GM23338 (cell line): ENCODE data around the gene CFAP65. TPM values are rescaled to one million over a fixed set of nuclear protein-coding genes. Genes with fewer than 3 reads are reported as not detected.

Experiments used
- ATAC-seq: fragments of 200-7000 bp; cut with Tn5 transposase; 3 replicates; pipeline ENCODE4 v1.9.1; 2020
- DNase-seq: peaks from one replicate; pipeline ENCODE4 v3.0.0-alpha.2; 2015; ENCODE audit warnings: low spot score
- H2AFZ ChIP-seq: fragments of 200-600 bp; sonication (generic); 2 replicates; pipeline ENCODE4 v1.8.0; 2016; ENCODE audit warnings: antibody characterized with exemption, mild to moderate bottlenecking, moderate library complexity
- H3F3A ChIP-seq: fragments of 200-600 bp; sonication (generic); replicated peaks from 2 replicates; pipeline ENCODE4 v1.8.0; 2017; ENCODE audit warnings: antibody characterized with exemption, mixed run types, low read depth
- H3K27ac ChIP-seq: fragments of 200-600 bp; sonication (generic); 2 replicates; pipeline ENCODE4 v1.6.1; 2016; ENCODE audit warnings: low read depth
- H3K27me3 ChIP-seq: fragments of 200-600 bp; sonication (generic); 2 replicates; pipeline ENCODE4 v1.8.0; 2016; ENCODE audit warnings: mild to moderate bottlenecking, mixed run types, moderate library complexity; ENCODE audit not compliant: insufficient read depth
- H3K36me3 ChIP-seq: fragments of 200-600 bp; sonication (generic); 2 replicates; pipeline ENCODE4 v1.8.0; 2016; ENCODE audit warnings: mild to moderate bottlenecking; ENCODE audit not compliant: insufficient read depth
- H3K4me1 ChIP-seq: fragments of 200-600 bp; sonication (generic); 2 replicates; pipeline ENCODE4 v1.8.0; 2016; ENCODE audit warnings: mild to moderate bottlenecking, moderate library complexity; ENCODE audit not compliant: insufficient read depth
- H3K4me2 ChIP-seq: fragments of 200-600 bp; sonication (generic); 2 replicates; pipeline ENCODE4 v1.7.1; 2017; ENCODE audit warnings: mixed run types
- H3K4me3 ChIP-seq: fragments of 200-600 bp; sonication (generic); 2 replicates; pipeline ENCODE4 v1.6.1; 2016; ENCODE audit warnings: mixed run types
- H3K79me2 ChIP-seq: fragments of 200-600 bp; sonication (generic); replicated peaks from 2 replicates; pipeline ENCODE4 v1.8.0; 2017; ENCODE audit warnings: mild to moderate bottlenecking; ENCODE audit not compliant: insufficient read depth
- H3K9me2 ChIP-seq: fragments of 200-600 bp; sonication (generic); 2 replicates; pipeline ENCODE4 v1.8.0; 2017; ENCODE audit not compliant: insufficient read depth
- H4K20me1 ChIP-seq: fragments of 200-600 bp; sonication (generic); replicated peaks from 2 replicates; pipeline ENCODE4 v1.8.0; 2017; ENCODE audit warnings: mild to moderate bottlenecking; ENCODE audit not compliant: insufficient read depth
- H3K27ac Mint-ChIP-seq: 2 replicates; pipeline ENCODE4 v1.8.0; 2020; ENCODE audit warnings: inconsistent platforms, mild to moderate bottlenecking, moderate library complexity, mixed read lengths
- H3K27me3 Mint-ChIP-seq: 3 replicates; pipeline ENCODE4 v1.8.0; 2022; ENCODE audit warnings: low read depth, mild to moderate bottlenecking, moderate library complexity, mixed read lengths, inconsistent platforms; ENCODE audit not compliant: insufficient read depth, poor library complexity
- H3K36me3 Mint-ChIP-seq: 3 replicates; pipeline ENCODE4 v1.8.0; 2021; ENCODE audit warnings: low read depth, mild to moderate bottlenecking, inconsistent platforms, moderate library complexity, mixed read lengths
- H3K4me1 Mint-ChIP-seq: 3 replicates; pipeline ENCODE4 v1.8.0; 2020; ENCODE audit warnings: mild to moderate bottlenecking, inconsistent platforms, mixed read lengths
- H3K4me3 Mint-ChIP-seq: 3 replicates; pipeline ENCODE4 v1.8.0; 2021; ENCODE audit warnings: moderate library complexity, mild to moderate bottlenecking, inconsistent platforms, mixed read lengths
- H3K9me3 Mint-ChIP-seq: 3 replicates; pipeline ENCODE4 v1.8.0; 2020; ENCODE audit warnings: moderate library complexity, mild to moderate bottlenecking, inconsistent platforms, mixed read lengths
- CREB1 ChIP-seq: fragments of 250-450 bp; sonication (Bioruptor Pico); IDR thresholded peaks from 2 replicates; pipeline ENCODE4 v1.5.0; 2020; ENCODE audit warnings: low read depth, mild to moderate bottlenecking, moderate library complexity
- ETS1 ChIP-seq: IDR thresholded peaks from 2 replicates; pipeline ENCODE4 v1.6.1; 2016; ENCODE audit warnings: antibody characterized with exemption
- EZH2 ChIP-seq: fragments of 200-600 bp; sonication (generic); IDR thresholded peaks from one replicate; pipeline ENCODE4 v1.8.0; 2017; ENCODE audit warnings: antibody characterized with exemption, mild to moderate bottlenecking, low read depth; ENCODE audit not compliant: unreplicated experiment
- JUNB ChIP-seq: IDR thresholded peaks from one replicate; pipeline ENCODE4 v1.6.1; 2016; ENCODE audit warnings: antibody characterized with exemption; ENCODE audit not compliant: unreplicated experiment
- NANOG ChIP-seq: IDR thresholded peaks from 2 replicates; pipeline ENCODE4 v1.6.1; 2016; ENCODE audit warnings: antibody characterized with exemption, borderline replicate concordance
- POLR2AphosphoS5 ChIP-seq: IDR thresholded peaks from 2 replicates; pipeline ENCODE4 v1.6.1; 2016; ENCODE audit warnings: antibody characterized with exemption, low read depth
- REST ChIP-seq: IDR thresholded peaks from one replicate; pipeline ENCODE4 v1.6.1; 2018; ENCODE audit warnings: antibody characterized with exemption; ENCODE audit not compliant: unreplicated experiment
- STAT1 ChIP-seq: IDR thresholded peaks from one replicate; pipeline ENCODE4 v1.6.1; 2016; ENCODE audit warnings: antibody characterized with exemption; ENCODE audit not compliant: unreplicated experiment
- ZNF114 ChIP-seq: fragments of 250-450 bp; sonication (Bioruptor Pico); IDR thresholded peaks from 2 replicates; pipeline ENCODE4 v1.5.0; 2020; ENCODE audit warnings: mild to moderate bottlenecking, moderate library complexity
- ZNF331 ChIP-seq: fragments of 250-450 bp; sonication (Bioruptor Pico); IDR thresholded peaks from 2 replicates; pipeline ENCODE4 v1.5.0; 2020; ENCODE audit warnings: low read depth, mild to moderate bottlenecking, moderate library complexity
- polyA plus RNA-seq: library from polyadenylated mRNA; unstranded; fragments of >200 nt; fragmentation: Nextera tagmentation; extraction: Ambion mirVana; gene quantifications from 2 replicates; pipeline ENCODE4 v1.2.1, GENCODE V29; 2016
- total RNA-seq: library from RNA; depleted of rRNA; stranded (reverse); fragments of >200 nt; shearing (Covaris generic); gene quantifications from 2 replicates; pipeline ENCODE4 v1.2.3, GENCODE V29; 2014

CFAP65 gene
- total and polyA plus RNA-seq, 2 experiments from 2014 or later, result 0.38 to 0.74 TPM

- H3K27me3 Mint-ChIP-seq, result peaks cover 99% of the 10 kb centered on the region
- Histone ChIP-seq H2AFZ (no peak overlapping the region), H3K4me2 (0 out of 2 replicates have a peak overlapping the region, but pooled peaks have one; percentile 78), H3K27ac (no peak overlapping the region), H3K79me2 (no peaks in the 10 kb centered on the region), H3F3A (peaks cover 11% of the 10 kb centered on the region; the same call in 1 of the 2 replicates), H3K27me3 (peaks cover 100% of the 10 kb centered on the region), H3K4me1 (peaks cover 38% of the 10 kb centered on the region), H3K9me2 (no peaks in the 10 kb centered on the region), H3K4me3 (no peak overlapping the region), H4K20me1 (peaks cover 10% of the 10 kb centered on the region; the same call in 1 of the 2 replicates), H3K36me3 (no peaks in the 10 kb centered on the region)
- no peaks in the 10 kb centered on the region for H3K36me3 Mint-ChIP-seq
- no peak for ATAC-seq
- no peaks in the 10 kb centered on the region for H3K9me3 Mint-ChIP-seq
- no peak overlapping the region for H3K27ac Mint-ChIP-seq
- no peak for DNase-seq
- peaks cover 16% of the 10 kb centered on the region for H3K4me1 Mint-ChIP-seq
- no peak overlapping the region; the same call in 2 of the 3 replicates for H3K4me3 Mint-ChIP-seq
- no peak for TF ChIP-seq JUNB
- TF ChIP-seq POLR2AphosphoS5, result no peak
- TF ChIP-seq EZH2, result no peak
- TF ChIP-seq CREB1 (CRISPR knock-in tag), result no peak
Observed at GRCh38 chr2:218995561-218995960, 45.8 kb downstream of the CFAP65 start.

GRCh38 chr2:218993345-218994315 is 47.7 kb downstream of the CFAP65 start, which contains the start of gene CRYBA2:
Gene CRYBA2 (minus strand): TSS chr2:218993422. CDS start chr2:218993176, 246 bp downstream.
- no peak within 1 kb of the TSS for H3K27ac ChIP-seq
- no peak within 1 kb of the TSS for H2AFZ ChIP-seq
- peaks cover 10% of the 10 kb centered on the region; the same call in 1 of the 2 replicates for H4K20me1 ChIP-seq
- H3K4me1 Mint-ChIP-seq, result peaks cover 5% of the 10 kb centered on the region
- no peaks in the 10 kb centered on the region for H3K79me2 ChIP-seq
- H3K36me3 ChIP-seq, result no peaks in the 10 kb centered on the region
- peak; percentile 38 for ATAC-seq
- H3K27ac Mint-ChIP-seq, result no peak within 1 kb of the TSS
- peaks cover 100% of the 10 kb centered on the region for H3K27me3 ChIP-seq
- peak within 1 kb of the TSS; percentile 30; the same call in 1 of the 3 replicates for H3K4me3 Mint-ChIP-seq
- no peaks in the 10 kb centered on the region for H3K36me3 Mint-ChIP-seq
- H3K9me2 ChIP-seq, result no peaks in the 10 kb centered on the region
- peaks cover 7% of the 10 kb centered on the region; the same call in 1 of the 2 replicates for H3F3A ChIP-seq
- peak within 1 kb of the TSS; percentile 72 for H3K4me2 ChIP-seq
- peak within 1 kb of the TSS; percentile 47 for H3K4me3 ChIP-seq
- peaks cover 21% of the 10 kb centered on the region for H3K4me1 ChIP-seq
- H3K9me3 Mint-ChIP-seq, result no peaks in the 10 kb centered on the region; the same call in 2 of the 3 replicates
- DNase-seq, result peak; percentile 59
- H3K27me3 Mint-ChIP-seq, result peaks cover 99% of the 10 kb centered on the region
- TF ChIP-seq JUNB (no peak), ZNF331 (CRISPR knock-in tag) (no peak), REST (no peak), ETS1 (no peak), STAT1 (no peak), NANOG (no peak), CREB1 (CRISPR knock-in tag) (no peak), ZNF114 (CRISPR knock-in tag) (no peak)
